ENCODE measurements around the gene TUBG2.

The TUBG2 gene

GRCh38 chr17:42692489-42692888 lies 33.4 kb downstream of the TUBG2 start:
- H3K4me3 ChIP-seq (replicated peaks in 1 of 2; ENCODE audit: low read depth in 2 of 2, low read length in 2 of 2), result no peak overlapping the region
- no peak for DNase-seq (ENCODE audit: low read depth in 2 of 2)
- no peak for TF ChIP-seq CTCF (IDR thresholded peaks at IDR 0.05; ENCODE audit: low read depth, low read length)

GRCh38 chr17:42694524-42694923 lies 35.4 kb downstream of the TUBG2 start:
- no peak for TF ChIP-seq CTCF (IDR thresholded peaks at IDR 0.05; ENCODE audit: low read depth, low read length)
- no peak for DNase-seq (ENCODE audit: low read depth in 2 of 2)
- no peak overlapping the region for H3K4me3 ChIP-seq (replicated peaks in 1 of 2; ENCODE audit: low read depth in 2 of 2, low read length in 2 of 2)

- DNase-seq (ENCODE audit: low read depth in 2 of 2), result no peak
- H3K4me3 ChIP-seq (replicated peaks in 1 of 2; ENCODE audit: low read depth in 2 of 2, low read length in 2 of 2), result no peak overlapping the region
- no peak for TF ChIP-seq CTCF (IDR thresholded peaks at IDR 0.05; ENCODE audit: low read depth, low read length)
These were observed 36.4 kb downstream of the TUBG2 start for GRCh38 chr17:42695500-42695899.

- no peak overlapping the region for H3K4me3 ChIP-seq (replicated peaks in 1 of 2; ENCODE audit: low read depth in 2 of 2, low read length in 2 of 2)
- TF ChIP-seq CTCF (IDR thresholded peaks at IDR 0.05; ENCODE audit: low read depth, low read length), result no peak
- no peak for DNase-seq (ENCODE audit: low read depth in 2 of 2)
These were observed 38.2 kb downstream of the TUBG2 start for GRCh38 chr17:42697108-42697811.

GRCh38 chr17:42698736-42699414 lies 39.8 kb downstream of the TUBG2 start:
- peak; percentile 71 to 91 for DNase-seq (ENCODE audit: low read depth in 2 of 2)
- TF ChIP-seq CTCF (IDR thresholded peaks at IDR 0.05; ENCODE audit: low read depth, low read length), result no peak
- H3K4me3 ChIP-seq (replicated peaks in 1 of 2; ENCODE audit: low read depth in 2 of 2, low read length in 2 of 2), result no peak overlapping the region

GRCh38 chr17:42699415-42699740 lies 40.3 kb downstream of the TUBG2 start:
- no peak overlapping the region for H3K4me3 ChIP-seq (replicated peaks in 1 of 2; ENCODE audit: low read depth in 2 of 2, low read length in 2 of 2)
- TF ChIP-seq CTCF (IDR thresholded peaks at IDR 0.05; ENCODE audit: low read depth, low read length), result no peak
- DNase-seq (ENCODE audit: low read depth in 2 of 2), result no peak
